ENCODE results near the gene LYL1. TPM values are rescaled to one million over a fixed set of nuclear protein-coding genes. Genes with fewer than 3 reads are reported as not detected.
A peak's percentile ranks its signal among the peaks of the same experiment; 100 is the strongest.
"Not testable (repeated sequence)": the region's sequence is repeated elsewhere in the genome, so short reads cannot be mapped to it uniquely, and the experiment has no call there.

Gene LYL1
- polyA plus RNA-seq (2013, experiment 1 of 2; ENCODE audit: insufficient read length) = 0.73 TPM
- polyA plus RNA-seq (2013, experiment 2 of 2; ENCODE audit: insufficient read length) = 0.63 TPM

DNA sequence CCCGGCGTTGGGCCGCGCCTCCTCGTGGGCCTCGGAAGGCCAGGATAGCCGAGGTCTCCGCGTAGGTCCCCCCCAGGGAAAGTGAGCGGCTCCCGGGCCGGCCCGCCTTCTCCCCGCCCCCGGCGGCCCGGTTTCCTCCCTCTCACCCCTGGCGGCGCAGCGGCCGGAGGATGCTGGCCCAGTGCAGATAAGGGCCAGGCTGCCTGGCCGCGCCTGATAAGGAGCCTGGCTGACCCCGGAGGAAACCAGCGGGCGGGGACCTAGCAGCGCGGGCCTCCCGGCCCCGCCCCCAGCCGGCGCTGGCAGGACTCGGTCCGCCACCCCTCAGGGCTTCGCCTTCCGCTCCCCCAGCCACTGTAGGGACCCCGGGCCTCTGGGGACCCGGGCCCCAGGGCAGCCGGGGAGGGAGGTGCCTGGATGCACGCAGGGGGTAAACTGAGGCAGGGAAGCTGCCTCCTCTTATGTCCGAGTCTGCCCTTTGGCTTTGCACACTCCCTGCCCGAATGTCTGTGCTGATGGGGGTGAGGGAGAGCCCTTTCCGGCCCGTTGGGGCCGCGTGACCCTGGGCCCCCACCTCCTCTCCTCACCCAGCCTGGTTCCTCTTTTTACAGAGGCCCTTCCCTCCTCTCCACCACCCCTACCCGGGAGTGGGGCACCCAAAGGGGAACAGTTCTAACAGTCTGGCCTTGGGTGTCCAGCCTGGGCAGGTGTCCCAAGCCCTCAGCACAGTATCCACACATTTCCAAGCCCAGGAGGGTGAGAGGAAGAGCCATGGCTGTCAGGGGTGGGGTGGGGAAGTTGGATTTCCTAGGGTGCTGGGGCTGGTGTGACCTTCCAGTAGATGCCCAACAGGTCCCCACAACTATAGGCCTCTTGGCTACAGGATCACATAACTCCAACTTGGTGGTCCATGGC lies at the start of gene LYL1:
Gene LYL1 (minus strand): TSS at position 193 of the 915 bp plus-strand sequence. CDS start 1,687 bp downstream, outside the sequence.
- no peak for DNase-seq

DNA sequence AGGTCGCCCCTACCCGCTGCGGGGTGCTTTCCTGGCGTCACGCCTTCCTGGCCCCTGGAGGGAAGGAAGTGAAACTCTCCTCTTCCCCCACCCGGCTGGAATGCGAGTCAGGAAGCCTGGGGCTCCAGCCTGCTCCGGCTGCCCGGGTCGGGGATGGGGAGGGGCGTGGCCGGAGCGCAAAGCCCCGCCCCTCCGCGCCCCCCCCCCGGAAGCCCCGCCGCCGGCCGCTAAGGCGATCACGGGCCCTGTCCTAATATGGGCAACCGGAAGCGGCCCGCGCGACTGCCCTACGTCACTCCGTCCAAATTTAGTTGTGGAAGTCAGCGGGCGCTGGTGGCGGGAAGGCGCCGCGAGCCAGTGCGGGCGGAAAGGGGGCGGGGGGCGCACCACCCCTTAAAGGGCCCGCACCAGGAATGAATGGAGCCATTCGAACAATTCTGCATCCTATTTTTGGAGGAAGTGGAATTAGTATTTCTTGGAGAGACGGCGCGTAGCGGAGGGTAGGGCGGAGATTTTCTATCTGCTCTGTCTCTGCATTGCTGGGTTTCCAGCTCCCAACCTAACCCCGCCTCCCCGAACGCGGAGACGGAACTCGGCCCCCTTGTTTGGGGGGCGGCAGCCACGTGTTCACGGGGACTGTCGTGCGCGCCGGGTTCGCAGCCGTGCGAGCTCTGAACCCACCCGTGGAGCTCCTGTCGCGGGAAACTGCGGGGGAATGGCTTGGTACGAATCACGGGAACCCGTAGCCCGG lies 49.1 kb upstream of the LYL1 start:
- DNase-seq = peak; percentile 98

- no peak for DNase-seq
Observed at GRCh38 chr19:13150931-13151604, 48.4 kb upstream of the LYL1 start.

- peak; percentile 95 for DNase-seq
Observed at GRCh38 chr19:13150187-13150930, 47.7 kb upstream of the LYL1 start, which contains the start of the genes IER2 and STX10. TSS of gene IER2 (plus strand) at chr19:13150411. CDS start at chr19:13153187, 2,776 bp downstream. TSS of gene STX10 (minus strand) at chr19:13150375. CDS start at chr19:13150173, 202 bp downstream.

DNA sequence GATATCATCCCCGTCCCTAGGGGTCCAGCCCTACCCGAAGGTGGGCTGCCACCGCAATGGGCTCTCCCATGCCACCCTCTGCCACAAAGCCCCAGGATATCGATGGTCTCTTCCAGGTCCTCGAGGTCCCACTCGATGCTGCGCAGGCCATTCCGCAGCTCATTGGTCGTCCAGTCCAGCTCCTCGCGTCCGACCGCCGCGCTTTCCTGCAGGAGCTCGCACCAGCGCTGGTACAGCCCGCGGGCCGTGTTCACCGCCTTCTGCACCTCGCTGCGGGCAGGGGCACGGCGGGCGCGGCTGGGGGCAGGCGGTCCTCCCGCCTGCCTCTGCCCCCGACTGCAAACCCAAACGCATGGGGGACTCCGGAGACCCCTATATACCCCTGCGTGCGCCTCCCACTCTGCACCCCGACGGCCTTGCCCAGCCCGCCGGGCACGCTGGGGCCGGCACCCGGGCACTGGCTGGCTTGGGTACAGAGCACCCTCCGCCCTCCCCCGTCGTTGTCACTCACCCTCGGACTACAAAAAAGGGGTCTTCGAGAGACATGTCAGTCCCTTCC lies 47.0 kb upstream of the LYL1 start:
- no peak for DNase-seq

DNA sequence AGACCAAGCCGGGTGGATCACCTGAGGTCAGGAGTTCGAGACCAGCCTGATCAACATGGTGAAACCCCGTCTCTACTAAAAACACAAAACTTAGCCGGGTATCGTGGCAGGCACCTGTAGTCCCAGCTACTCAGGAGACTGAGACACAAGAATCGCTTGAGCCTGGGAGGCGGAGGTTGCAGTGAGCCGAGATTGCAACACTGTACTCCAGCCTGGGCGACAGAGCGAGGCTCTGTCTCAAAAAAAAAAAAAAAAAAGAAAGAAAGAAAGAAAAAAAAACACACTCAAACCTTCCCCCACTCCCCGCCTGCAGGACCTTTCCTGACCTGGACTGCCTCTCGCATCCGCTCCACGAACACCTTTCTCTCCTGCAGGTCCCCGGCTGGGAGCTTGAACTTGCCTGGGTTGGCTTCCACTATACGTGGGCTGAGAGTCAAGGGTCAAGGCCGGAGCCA lies 46.5 kb upstream of the LYL1 start:
- not testable (repeated sequence) for DNase-seq

DNA sequence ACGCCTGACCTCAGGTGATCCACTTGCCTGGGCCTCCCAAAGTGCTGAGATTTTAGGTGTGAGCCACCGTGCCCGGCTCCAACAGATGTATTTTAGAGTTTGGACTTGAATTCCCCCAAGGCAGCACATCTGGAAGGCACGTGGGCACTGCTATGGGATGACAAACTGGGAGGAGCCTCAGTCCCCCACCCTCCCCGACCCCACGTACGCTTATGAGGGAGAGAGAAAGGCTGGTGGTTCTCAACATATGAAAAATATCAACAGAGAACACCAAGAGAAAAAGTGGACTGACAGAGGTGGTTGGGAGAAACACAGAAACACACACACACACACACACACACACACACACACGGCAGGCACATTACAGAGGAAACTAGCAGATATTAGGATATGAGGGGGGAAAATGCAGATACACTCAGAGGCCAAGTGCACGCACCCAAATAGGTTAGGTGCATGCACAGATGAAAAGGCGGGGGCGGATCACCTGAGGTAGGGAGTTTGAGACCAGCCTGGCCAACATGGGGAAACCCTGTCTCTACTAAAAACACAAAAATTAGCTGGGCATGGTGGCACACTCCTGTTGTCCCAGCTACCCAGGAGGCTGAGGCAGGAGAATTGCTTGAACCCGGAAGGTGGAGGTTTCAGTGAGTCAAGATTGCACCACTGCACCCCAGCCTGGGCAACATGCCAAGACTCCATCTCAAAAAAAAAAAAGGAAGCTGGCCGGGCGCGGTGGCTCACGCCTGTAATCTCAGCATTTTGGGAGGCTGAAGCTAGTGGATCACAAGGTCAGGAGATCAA lies 44.3 kb upstream of the LYL1 start:
- peak; percentile 41 for DNase-seq

GRCh38 chr19:13139633-13140311 lies 37.1 kb upstream of the LYL1 start:
- DNase-seq = no peak

- DNase-seq = no peak
Observed at GRCh38 chr19:13138916-13139198, 36.2 kb upstream of the LYL1 start.

- DNase-seq = no peak
Observed at GRCh38 chr19:13138171-13138915, 35.7 kb upstream of the LYL1 start.

DNA sequence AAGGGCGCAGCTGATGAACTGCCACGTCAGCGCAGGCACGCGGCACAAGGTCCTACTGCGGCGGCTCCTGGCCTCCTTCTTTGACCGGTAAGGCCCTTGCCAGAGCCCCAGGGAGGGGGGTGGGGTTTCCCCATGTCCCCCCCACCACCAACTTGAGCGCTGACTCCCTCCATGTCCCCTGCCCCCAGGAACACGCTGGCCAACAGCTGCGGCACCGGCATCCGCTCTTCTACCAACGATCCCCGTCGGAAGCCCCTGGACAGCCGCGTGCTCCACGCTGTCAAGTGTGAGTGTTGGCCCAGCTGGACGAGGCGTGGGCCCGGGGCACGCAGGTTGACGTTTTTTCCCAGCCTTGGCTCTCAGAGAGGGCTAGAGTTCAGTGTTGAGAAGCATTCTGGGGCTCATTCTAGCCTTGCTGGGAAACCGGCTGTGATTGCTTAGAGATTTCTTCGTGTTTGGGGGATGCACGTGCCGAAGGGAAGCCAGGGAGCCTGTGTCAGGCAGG lies 34.7 kb upstream of the LYL1 start:
- no peak for DNase-seq

DNA sequence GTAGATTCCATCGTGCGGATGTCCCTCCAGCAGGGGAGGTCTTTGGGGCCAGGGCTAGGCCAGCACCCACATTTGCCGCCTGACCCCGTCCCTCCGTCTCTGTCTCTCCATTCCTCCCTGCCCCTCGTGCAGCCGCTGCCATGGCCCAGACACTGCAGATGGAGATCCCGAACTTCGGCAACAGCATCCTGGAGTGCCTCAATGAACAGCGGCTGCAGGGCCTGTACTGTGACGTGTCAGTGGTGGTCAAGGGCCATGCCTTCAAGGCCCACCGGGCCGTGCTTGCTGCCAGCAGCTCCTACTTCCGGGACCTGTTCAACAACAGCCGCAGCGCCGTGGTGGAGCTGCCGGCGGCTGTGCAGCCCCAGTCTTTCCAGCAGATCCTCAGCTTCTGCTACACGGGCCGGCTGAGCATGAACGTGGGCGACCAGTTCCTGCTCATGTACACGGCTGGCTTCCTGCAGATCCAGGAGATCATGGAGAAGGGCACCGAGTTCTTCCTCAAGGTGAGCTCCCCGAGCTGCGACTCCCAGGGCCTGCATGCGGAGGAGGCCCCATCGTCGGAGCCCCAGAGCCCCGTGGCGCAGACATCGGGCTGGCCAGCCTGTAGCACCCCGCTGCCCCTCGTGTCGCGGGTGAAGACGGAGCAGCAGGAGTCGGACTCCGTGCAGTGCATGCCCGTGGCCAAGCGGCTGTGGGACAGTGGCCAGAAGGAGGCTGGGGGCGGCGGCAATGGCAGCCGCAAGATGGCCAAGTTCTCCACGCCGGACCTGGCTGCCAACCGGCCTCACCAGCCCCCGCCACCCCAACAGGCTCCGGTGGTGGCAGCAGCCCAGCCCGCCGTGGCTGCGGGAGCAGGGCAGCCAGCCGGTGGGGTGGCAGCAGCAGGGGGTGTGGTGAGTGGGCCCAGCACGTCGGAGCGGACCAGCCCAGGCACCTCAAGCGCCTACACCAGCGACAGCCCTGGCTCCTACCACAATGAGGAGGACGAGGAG lies 32.7 kb upstream of the LYL1 start:
- no peak for DNase-seq

DNA sequence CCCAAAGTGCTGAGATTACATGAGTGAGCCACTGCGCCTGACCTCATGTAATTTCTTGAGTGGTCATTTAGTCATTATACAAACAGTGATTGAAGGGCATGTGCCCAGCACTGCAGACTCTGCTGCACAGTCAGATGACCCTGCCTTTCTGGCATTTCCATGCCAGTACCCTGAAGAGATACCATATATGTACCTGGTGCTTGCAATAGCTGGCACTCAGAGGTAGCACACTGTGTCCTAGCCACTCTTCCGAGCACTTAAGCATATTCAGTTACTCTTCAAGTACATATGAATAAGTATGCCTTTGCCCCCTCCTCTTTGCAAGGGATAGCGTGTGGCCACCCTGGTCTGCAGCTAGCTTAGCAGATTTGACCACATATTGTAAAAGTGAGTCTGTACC lies 32.0 kb upstream of the LYL1 start:
- DNase-seq = no peak

DNA sequence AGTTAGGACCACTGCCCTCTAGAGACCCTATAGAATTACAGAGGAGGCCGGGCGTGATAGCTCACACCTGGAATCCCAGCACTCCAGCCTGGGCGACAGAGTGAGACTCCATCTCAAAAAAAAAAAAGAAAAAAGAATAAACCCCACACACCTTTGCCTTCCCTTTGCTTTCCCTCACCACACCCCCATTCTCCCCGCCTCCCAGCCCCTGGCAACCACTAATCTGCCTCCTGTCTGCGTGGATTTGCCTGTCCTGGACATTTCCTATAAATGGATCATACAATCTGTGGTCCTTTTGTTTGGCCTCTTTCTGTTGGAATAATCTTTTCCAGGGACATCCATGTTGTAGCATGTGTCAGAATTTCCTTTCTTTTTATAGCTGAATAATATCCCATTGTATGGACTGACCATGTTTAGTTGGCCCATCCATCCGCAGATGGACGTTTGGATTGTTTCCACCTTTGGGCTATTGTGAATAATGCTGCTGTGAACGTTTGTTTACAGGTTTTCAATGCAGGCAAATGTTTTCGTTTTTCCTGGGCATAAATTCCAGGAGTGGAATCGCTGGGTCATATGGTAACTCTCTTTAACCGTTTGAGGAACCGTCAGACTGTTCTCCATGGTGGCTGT lies 30.7 kb upstream of the LYL1 start:
- DNase-seq = no peak

DNA sequence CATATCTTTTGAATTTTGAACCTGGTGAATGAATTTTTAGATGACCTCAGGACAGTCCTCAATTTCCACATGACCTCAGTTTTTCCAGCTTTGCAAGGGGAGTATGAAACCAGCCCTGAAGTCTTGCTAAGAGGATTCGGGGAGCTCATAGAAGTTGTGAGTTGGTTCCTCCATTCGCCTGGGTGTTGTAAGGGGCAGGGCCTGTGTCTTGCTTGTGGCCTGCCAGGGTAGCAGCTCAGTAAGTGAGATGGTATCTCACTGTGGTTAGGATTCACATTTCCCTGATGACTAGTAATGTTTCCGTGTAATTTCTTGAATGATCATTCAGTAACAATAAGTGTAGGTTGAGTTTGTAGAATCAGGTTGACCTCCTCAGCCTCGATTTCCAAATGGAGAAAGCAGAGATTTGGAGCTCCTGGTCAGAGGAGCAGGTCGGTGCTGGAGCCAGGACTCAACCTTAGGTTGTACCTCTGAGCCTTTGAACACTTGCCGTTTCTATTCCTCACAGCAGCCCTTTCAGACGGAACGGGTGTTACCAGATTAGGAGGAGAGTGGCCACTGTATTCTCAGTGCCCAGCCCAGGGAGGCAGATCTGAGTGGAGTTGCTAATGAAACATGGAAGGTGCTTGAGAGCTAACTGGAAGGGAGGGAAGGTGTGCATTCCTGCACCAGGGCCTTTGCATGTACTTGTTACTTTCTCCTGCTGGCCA lies 30.0 kb upstream of the LYL1 start:
- DNase-seq = peak; percentile 60

DNA sequence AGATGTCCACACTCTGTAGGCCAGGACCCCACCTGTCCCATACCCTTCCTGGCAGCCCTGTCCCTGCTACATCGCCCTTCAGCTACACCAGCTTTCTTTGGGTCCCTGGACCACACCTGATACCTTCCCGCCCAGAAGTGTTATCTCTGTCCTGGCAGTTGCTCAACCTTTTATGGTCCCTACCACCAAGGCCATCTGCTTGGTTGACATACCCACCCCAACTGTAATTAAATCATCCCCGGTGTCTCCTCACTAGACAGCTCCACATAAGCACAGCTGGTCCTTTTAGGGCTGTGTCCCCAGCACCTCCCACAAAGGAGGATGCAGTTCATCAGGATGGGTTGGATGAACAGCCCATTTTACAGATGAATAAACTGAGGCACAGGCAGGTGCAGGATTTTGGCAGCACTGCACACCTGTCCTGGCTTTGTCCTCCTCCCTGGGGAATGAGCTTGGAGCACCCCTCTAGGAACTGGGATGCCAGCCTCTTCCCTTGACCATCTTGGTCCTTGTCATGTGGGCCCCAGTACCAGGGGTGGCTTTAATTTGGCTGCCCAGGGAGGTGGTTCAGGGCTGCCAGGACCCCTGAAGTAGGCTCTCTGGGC lies 28.3 kb upstream of the LYL1 start:
- DNase-seq = no peak
